ENCODE measurements around the gene ULBP3.
"Not testable (repeated sequence)": the region's sequence is repeated elsewhere in the genome, so short reads cannot be mapped to it uniquely, and the experiment has no call there.

The ULBP3 gene

DNA sequence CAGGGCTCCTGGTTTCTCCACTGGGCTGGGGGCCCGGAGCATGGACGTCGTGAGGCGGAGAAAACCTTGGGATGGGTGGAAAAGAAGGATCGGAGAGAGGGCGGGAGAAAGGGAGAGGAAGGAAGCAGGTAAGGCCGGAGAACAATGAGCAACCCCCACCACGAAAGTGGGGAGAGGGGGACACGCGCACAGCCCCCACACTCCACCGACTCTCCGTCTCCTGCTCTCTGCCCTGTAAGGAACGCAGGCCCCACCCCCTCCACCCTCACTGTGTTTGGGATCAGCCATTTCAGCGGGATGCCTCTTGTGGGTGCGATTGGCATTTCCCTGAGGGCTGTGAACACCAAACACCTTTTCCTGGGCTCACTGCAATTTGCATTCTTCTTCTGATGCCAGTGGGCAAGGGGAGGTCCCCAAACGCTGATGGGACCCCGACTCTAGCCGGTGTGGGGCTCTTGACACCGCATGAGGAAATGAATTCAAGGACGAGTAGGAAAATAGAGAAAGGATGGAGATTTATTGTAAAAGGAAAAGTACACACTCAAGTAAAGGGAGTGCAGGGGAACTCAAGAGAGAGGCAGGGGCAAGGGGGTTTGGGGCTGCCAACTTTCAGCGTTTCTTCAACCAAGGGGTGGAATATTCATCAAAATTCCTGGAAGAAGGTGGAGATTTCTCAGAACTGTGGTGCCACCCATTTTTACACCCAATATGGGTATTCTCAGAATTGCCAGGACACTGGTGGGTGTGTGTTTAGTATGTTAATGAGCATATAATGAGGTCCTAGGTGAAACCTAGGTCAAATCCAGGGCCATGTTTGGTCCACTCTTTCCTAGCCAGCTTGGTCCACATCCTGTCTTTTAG is 30.5 kb downstream of the ULBP3 start:
- DNase-seq = no peak

DNA sequence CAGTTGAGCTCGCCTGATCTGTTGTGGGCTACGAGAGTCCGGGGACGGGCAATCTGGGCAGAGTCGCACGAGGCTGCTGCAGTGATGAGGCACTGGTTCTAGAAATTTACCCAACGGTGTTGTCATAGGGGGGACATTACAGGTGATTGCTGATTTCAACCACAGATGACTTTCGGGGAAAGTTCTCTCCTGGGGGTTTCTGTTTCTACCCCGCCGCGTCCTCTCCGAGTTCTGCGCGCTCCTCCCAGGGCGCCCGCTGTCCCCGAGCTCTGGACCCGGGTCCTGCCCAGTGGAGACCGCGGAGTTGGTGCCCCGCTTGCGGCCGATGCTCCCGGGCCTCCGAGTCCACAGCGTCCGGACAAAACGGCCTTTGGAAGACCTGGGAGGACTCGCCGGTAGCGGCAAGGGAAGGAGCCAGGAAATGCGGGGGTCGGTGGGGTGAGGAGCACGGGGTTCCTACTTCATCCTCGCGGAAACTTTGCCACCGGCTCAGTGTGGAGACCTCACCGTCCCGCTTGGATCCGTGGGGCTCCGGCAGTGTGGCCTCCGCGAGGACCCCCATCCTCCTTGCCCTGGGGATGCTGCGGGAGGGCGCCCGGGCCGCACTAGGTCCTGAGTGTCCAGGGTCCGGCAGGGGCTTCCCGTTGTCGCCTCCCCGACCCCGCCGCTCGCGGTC is 31.3 kb downstream of the ULBP3 start:
- no peak for DNase-seq

DNA sequence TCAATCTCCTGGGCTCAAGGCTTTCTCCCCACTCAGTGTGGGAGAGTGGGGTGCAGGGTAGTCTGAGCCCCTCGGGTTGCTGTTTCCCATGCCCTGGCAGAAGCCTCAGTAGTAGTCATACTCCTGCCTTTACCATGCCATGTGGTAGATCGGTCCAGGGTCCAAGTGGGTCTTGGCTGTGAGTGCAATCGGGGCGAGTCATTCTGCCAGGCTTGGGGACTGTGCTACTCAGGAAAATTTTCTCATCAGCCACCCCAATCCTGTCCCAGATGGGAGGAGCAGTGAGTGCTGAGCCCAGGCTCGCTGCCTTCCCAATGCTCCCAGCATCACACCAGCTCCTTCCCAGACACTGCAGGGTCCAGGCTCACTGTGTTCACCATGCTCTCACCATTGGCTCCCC is 32.8 kb downstream of the ULBP3 start:
- no peak for DNase-seq

DNA sequence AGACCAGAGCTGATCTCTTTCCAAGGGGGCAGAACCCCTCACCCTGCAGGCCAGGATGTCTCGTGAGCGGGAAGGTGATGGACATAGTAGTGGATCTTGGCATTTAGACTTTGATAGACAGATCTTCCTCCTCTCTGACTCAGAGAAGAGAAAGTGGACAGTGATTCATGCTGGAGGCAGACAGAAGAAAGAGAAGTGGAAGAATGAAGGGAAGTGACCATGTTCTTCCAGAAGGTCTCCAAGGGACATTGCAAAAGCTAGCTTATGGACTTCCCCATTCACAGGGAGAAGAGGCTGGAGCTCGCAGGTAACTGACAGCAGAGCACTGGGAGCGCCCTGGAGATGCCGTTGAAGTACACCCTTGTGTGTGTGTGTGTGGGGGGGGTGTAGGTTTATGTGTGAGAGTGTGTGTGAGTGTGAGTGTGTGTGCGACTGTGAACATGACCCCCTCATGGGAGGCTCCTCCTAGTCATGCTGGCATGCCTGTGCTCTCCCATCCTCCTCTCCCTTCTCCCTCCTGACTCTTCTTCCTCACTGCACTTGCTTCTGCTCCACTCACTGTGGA is 35.6 kb downstream of the ULBP3 start:
- DNase-seq = no peak

DNA sequence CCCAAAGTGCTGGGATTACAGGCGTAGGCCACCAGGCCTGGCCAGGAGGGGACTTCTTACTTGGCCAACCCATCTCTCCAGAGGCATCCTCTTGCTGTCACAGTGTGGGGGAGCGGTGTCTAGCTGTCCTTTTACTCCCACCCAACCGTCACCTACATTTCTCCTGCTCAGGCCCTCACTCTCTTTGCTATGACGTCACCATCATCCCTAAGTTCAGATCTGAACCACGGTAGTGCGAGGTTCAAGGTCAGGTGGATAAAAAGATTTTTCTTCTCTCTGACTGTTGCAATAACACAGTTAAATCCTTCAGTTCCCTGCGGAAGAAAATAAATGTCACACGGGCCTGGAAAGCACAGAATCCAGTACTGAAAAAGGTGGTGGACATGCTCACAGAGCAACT is 36.3 kb downstream of the ULBP3 start:
- no peak for DNase-seq

DNA sequence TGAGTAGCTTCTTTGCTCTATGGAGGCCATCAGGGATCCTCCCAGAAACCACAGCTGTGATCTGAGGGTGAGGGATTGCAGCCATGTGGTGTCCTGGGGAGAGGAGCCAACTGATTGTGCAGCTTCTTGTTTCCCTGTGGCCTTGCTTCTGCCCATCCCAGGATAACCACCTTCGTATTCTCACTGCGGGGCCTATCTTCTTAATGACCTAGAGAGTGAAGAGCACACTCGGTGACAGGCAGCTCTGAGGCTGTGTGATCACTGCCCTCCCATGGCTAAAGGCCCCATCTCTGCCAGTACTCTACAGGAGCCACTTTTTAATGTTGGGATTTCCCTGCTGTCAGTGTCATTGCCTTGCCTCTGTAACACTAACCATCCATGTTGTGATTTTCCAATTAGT is 38.3 kb downstream of the ULBP3 start:
- no peak for DNase-seq

DNA sequence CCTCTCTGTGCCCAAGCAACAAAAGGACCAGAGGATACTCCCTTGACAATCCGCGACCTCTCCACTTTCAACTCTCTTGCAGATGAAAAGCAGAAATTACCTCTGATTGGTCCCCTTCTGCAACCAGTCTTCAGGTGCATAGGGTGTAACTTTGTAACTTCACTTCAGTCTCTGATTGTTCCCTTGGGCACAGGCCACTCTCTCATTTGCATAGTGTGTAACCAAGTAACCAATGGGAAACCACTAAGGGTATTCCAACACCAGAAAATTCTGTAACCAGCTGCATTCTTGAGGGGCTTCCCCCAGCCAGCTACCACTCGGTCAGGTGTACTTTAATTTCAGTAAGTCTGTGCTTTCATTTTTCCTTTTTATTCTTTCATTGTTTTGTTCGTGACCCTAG is 39.2 kb downstream of the ULBP3 start:
- no peak for DNase-seq

DNA sequence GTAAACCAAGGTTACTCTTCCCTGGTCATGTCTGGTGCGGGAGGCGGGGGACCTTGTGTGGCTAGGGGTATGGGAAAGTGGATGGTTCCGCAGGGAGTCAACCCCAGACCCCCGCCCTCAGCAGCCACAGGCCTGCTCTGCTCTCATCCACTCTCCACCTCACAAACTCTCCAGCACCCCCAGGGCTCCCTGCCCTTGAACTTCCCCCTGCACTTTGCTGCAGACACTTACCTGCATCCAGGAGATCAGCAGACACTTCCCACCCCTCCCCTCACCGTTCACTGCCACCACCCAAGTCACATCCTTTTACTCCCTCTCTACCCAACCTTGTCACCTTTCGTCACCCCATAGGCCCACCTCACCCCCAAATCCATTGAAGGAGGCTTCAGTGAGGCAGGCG is 39.6 kb downstream of the ULBP3 start:
- DNase-seq = no peak

DNA sequence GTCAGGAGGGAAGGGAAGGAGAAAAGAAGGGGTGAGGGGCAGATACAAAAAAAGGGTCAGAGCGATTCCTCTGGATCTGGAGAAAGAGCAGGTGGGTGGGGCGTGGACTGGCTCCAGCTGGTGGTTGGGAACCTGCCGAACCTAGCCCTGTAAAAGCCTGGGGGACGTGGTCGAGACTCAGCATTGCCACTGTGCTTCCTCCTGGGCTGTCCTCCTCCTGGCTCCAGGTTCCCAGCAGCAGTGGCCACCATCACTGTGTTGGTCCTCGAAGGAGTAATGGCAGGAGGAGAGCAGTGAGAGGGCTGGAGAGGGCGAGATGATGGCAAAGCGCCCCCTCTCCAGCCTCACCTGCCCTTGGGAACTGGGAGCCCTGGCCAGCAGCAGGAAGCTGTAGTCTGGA is 40.1 kb downstream of the ULBP3 start:
- no peak for DNase-seq

DNA sequence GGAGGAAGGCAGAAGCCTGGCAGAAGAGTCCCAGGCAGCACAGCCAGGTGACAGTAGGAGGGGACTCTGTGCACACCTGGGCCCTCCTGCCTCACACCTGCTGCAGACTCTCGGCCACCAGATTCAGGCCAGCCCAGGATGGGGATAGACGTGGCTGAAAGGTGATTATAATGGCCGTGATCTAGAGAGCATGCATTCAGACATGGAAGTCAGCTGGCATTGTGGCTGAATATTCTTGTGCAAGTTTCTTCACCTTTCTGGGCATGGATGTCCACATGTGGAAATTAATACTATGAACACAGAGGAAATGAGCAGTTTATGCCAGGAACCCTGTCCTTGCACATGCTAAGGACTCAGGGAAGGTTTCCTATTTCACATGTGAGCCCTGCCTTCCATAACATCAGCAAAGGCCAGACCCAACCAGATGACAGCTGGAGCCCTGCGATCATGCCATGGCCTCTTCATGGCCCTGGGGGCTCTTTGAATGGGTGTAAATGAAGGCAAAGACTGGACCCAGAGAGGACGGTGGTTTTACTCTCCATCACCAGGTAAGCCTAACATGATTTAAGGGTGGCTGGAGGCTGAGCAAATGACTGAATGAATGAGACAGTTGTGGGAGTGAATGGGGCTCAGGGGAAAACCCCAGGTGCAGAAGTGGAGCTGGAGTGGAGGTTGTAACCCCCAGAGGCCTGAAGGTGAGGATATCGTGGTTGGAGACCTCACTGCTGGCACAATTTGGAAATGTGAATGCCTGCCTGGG is 40.9 kb downstream of the ULBP3 start:
- DNase-seq = no peak

DNA sequence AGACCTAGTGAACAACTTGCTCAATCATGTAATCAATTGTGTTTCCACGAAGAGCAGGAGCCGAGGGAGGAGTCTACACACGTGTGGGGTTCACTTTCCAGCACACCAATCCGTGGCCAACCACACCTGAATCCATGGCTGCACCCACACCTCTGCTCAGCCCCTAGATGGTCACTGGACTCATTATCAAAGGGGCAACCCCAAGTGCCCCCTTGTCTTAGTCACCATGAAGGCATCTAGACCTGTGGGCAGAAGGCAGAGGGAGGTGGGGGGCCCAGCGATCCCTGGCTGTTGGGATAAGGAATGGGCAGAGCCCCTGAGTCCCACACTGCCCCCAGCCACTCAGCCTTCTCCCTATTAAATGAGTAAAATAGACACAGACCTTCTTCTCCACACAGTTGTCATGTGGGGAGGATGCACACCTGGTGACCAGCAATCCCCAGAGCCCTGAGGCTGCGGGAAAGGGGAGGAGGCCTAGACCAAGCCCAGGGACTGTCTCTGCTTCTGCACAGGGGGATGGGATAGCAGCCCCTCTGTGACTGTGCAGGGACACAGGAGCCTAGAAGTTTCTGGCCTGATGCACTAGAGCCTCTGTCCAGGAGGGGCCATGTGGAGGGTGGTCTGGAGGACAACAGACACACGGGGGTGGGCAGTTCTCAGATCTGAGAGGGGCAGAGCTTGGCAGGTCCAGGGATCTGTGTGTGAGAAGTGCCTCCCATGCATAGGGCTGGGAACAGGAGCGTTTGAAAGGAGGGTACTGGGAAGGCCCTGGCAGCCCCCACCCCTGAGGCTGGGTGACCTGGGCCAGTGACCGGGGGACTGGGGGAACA is 41.7 kb downstream of the ULBP3 start:
- DNase-seq = no peak

DNA sequence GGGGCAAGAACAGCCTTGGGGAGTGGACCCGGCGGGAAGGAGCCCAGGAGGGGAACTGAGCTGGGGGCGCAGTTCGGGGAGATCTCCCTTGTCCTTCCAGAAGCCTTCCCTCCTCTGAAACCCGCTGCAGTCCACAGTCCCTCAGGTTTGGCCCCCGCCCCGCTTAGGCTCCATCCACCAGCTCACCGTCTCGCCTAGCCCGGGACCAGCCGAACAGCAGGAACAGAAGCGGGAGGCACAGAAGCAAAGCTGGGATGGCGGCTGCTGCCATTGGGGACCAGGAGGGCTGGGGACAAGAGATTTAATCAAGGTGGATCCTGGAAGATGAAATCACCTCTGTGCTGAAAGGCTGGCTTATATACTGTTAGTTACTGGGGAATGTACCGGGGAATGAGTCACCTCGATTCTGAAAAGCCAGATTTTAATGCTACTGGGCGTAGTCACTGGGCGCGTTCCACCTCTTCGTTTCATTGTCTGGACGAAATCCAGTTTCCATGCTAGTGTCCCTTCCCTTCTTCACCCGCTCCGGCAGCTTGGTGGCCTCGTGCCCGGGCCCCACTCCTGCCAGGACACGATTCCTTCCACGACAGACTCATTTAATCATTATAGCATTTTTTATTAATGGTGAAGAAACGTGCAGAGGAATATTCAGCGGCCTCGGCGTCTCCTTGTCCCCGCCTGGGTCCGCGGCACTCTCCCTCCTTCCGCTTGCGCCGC is 43.6 kb downstream of the ULBP3 start, which contains the start of gene RAET1L:
RAET1L (minus strand) TSS at position 332 of the 717 bp plus-strand sequence; CDS start at position 271, 61 bp downstream.
- peak; percentile 48 for DNase-seq

DNA sequence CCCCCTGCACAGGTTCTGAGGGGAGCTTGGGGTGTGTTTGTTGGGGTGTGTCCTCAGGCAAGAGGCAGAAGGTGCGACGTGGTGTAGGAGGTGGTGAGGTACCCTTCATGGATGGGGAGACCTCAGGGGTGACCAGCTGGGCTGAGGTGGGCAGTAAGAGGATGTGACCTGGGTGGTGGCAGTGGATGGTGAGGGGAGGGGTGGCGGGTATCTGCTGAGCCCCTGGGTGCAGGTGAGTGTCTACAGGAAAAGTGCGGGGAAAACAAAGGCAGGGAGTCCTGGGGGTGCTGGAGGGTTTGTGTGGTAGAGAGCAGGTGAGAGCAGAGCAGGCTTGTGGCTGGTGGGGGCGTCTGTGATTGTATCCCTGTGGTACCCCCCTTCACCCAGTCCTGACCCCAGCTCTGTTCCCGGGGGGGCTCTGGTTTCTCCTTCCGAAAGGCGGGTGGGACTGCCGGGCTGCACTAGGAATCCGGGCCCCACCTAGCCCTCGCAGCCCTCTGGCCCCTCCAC is 44.2 kb downstream of the ULBP3 start:
- DNase-seq = no peak

DNA sequence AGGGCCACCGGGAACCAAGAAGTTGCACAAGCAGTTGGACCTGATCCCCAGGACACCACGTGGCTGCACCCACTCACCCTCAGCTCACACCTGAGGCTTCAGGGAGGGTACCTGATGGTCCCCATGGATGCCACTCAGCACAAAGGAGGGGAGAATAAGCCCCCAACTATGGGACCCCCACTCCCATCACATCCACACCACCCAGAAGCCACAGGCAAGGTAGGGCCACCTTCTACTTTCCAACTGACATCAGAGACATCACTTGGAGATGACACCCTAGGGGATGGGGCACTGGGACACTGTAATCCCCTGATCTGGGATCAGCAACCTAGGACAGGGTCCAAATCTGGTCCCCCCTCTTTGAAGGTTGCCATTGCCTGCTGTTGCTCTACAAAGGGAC is 44.9 kb downstream of the ULBP3 start:
- DNase-seq = not testable (repeated sequence)

DNA sequence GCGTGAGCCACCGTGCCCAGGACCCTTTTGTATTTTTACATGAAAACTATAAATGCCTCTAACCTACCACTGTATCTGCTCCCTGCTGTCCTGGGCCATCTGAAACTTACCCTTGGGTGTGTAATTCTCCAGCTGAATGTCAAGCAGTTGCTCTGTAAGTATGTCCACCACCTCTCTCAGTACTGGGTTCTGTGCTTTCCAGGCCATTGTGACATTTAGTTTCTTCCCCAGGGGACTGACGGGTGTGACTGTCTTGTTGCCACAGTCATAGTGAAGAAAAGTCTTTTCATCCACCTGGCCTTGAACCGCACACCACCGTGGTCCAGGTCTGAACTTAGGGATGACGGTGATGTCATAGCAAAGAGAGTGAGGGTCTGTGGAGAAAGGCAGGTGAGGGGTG is 47.1 kb downstream of the ULBP3 start:
- not testable (repeated sequence) for DNase-seq

DNA sequence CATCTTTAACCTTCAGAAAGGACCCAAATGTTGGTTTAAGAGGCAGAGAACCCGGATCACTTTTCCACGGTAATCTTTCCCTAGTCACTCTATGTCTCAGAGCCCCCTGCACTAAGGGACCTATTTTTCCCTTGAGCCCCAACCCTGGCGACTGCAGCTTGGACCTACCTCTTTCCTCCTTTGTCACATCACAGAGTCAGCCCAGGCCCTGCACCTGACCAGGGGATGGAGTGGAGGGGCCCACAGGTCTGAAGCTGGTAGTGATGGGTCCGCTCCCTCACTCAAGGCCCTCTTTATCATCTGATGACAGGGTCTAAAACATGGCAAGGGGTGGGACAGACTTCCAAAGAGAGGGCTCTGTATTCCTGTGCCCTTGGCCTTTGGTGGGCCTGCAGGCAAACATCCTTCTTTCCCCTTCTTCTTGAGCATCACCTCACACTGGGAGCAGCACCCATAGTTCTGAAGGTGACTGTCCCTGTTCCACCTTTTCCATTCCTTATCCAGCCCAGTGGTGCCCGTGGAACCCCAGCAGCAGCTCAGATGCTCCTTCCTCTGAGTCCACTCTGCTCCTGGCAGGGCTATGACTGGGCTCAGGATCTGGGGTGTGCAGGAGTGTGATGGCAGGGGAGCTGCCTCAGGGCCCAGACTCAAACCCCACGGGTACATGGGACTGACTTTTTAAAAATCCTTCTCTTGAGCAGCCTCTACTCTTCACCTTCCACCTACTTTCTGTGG is 49.9 kb downstream of the ULBP3 start:
- no peak for DNase-seq

DNA sequence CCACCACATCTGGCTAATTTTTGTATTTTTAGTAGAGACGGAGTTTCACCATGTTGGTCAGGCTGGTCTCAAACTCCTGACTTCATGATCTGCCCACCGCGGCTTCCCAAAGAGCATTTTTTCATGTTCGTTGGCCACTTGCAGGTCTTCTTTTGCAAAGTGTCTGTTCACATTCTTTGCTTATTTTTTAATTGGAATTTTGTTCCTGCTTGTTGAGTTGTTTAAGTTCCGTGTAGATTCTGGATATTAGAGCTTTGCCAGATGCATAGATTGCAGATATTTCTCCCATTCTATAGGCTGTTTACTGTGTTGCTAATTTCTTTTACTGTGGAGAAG is 51.8 kb downstream of the ULBP3 start:
- not testable (repeated sequence) for DNase-seq

DNA sequence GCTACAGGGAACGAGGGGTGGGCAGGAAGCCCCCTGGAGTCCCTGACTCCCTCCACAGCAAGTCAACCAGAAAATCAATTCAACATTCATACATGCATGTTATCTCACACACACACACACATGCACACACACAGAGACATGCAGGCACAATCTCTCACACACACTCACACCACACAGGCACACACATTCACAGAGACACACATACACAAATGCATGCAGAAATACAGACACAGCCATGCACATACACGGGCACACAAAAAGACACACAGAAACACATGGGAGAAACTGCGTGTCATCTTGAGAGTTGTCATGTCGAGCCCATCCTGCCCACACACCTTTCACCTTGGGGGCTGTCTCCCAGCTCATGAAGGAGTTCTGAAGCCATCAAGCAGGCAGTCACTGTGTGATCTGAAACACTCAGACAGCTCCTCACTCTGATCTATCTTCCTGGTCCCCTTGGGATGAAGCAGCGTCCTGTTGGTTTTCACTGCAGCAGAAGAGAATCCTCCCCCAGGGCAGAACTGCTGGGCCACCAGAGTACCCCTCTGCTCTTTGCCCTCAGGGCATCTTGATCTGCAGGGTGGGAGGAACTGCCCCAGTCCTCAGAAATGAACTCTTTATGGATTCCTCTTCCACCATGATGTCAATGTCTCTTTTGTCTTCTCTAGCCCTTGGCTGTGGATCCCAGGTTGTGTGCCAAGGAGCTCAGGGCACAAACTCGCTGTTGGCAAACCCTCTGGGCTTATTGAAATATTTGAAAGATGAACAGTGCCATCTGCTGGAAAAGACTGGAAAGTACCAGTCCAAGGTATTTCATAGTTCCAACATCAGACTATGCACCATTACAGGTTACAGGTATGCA is 52.4 kb downstream of the ULBP3 start:
- DNase-seq = peak; percentile 53

DNA sequence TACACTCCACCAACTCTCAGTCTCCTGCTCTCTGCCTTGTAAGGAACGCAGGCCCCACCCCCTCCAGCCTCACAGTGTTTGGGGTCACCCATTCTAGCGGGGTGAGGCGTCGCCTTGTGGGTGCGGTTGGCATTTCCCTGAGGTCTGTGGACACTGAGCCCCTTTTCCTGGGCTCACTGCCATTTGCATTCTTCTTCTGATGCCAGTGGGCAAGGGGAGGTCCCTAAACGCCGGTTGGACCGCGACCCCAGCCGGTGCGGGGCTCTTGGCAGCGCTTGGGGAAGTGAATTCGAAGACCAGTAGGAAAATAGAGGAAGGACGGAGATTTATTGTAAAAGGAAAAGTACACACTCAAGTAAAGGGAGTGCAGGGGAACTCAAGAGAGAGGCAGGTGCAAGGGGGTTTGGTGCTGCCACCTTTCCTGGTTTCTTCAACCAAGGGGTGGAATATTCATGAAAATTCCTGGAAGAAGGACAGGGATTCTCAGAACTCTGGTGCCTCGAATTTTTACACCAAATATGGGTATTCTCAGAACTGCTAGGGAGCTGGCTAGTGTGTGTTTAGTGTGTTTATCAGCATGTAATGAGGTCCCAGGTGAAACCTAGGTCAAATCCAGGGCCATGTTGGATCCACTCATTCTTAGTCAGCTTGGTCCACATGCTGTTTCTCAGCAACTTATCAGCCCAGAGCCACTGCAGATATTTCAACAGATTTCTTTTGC is 53.5 kb downstream of the ULBP3 start:
- DNase-seq = not testable (repeated sequence)

All from activated CD4-positive, alpha-beta T cell treated with anti-CD3 and anti-CD28 coated beads for 48 hours (primary cell).